Subcutaneous adipose tissue (tissue), 4 donors: ENCODE results near the gene MAPT. TPM values are rescaled to one million over a fixed set of nuclear protein-coding genes. Genes with fewer than 3 reads are reported as not detected.

Source experiments
- total RNA-seq, 4 donors: library from RNA; depleted of rRNA; stranded (reverse); fragments of >200 nt; gene quantifications; one replicate each; pipeline ENCODE4 v1.1.0, GENCODE V29; 2016
- TF ChIP-seq, protein P1 (sequence below): fragments of 450-650 bp; IDR thresholded peaks from one replicate; pipeline ENCODE4 v1.5.1; 2016; ENCODE audit warnings: low read depth, mild to moderate bottlenecking, control low read depth, antibody characterized with exemption, moderate library complexity

Gene MAPT
- total RNA-seq, 4 donors from 2014 or later = 5.3 to 21.3 (median 9.4) TPM

DNA sequence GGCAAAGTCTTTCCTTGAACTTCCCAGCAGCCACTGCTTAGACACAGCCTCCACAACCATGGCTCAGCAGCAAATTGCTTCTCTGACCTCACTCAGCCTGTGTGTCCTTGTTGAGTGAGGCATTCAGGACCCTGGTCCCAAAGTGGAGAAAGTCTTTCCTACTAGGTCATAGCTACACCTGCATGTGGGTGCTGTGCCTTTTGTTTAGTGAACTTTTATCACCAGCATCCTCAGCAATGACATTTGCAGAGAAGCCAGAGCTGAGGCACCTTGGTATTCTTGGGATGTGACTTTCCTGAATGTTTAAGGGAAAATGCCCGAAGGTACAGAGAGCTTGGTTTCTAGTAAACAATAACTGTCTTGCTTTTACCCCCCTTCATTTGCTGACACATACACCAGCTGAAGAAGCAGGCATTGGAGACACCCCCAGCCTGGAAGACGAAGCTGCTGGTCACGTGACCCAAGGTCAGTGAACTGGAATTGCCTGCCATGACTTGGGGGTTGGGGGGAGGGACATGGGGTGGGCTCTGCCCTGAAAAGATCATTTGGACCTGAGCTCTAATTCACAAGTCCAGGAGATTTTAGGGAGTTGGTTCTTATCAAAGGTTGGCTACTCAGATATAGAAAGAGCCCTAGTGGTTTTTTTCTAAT is 83.7 kb downstream of the MAPT start:
- TF ChIP-seq, protein P1, sequence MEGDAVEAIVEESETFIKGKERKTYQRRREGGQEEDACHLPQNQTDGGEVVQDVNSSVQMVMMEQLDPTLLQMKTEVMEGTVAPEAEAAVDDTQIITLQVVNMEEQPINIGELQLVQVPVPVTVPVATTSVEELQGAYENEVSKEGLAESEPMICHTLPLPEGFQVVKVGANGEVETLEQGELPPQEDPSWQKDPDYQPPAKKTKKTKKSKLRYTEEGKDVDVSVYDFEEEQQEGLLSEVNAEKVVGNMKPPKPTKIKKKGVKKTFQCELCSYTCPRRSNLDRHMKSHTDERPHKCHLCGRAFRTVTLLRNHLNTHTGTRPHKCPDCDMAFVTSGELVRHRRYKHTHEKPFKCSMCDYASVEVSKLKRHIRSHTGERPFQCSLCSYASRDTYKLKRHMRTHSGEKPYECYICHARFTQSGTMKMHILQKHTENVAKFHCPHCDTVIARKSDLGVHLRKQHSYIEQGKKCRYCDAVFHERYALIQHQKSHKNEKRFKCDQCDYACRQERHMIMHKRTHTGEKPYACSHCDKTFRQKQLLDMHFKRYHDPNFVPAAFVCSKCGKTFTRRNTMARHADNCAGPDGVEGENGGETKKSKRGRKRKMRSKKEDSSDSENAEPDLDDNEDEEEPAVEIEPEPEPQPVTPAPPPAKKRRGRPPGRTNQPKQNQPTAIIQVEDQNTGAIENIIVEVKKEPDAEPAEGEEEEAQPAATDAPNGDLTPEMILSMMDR = no peak

DNA sequence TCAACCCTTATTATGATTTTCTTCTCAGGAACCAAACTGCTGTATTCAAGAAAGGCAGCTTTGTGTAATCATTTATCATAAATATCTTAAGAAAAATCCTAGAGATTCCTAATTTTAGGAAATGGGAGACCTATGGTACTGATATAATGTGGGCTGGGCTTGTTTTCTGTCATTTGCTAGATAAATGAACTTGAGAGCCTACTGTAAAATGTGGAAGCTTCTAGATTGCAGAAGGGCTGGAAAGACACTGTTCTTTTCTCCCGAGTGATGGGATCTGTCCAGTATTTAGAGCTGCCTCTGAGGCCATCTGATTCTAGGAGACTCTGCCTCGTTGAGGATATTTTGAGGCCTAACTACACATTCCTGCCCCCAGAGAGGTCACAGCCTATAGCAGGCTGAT is 84.8 kb downstream of the MAPT start:
- TF ChIP-seq, protein P1 = no peak

DNA sequence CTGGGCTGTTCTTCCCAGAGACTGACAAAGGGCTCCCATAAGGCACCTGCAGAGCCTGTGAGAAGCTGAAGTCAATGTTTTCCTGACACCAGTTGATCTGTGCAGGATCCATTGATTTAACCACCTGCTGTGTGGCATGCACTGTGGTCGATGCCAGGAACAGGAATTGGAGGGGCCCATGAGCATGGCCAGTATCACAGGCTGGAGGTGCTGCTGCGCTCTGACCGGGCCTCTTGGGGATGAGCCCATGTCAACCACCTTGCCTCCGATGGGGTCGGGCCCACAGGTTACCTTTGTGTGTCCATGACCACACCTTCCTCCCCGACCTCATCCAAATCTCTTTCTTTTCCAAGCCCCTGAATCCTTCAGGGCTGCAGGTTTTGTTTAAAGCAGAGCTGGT is 86.5 kb downstream of the MAPT start:
- TF ChIP-seq, protein P1 = no peak

DNA sequence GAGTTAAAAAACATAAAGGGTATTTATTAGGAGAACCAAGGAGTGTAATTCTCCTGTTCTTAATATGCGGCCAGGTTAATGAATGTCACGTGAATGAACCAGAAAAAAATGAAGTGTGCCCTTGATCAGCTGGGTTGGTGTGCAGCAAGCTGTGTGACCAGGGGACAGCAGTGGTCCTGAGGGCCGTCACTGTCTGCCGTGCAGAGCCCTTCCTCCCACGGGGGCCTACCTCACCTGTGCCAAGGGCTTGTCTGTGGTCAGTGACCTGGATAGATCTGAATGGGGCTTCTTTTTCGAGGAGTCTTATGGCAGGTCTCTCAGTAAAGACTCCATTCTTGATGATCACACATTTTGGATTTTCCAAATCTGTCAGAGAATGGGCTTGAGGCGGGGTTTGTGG is 87.0 kb downstream of the MAPT start:
- TF ChIP-seq, protein P1 = no peak

DNA sequence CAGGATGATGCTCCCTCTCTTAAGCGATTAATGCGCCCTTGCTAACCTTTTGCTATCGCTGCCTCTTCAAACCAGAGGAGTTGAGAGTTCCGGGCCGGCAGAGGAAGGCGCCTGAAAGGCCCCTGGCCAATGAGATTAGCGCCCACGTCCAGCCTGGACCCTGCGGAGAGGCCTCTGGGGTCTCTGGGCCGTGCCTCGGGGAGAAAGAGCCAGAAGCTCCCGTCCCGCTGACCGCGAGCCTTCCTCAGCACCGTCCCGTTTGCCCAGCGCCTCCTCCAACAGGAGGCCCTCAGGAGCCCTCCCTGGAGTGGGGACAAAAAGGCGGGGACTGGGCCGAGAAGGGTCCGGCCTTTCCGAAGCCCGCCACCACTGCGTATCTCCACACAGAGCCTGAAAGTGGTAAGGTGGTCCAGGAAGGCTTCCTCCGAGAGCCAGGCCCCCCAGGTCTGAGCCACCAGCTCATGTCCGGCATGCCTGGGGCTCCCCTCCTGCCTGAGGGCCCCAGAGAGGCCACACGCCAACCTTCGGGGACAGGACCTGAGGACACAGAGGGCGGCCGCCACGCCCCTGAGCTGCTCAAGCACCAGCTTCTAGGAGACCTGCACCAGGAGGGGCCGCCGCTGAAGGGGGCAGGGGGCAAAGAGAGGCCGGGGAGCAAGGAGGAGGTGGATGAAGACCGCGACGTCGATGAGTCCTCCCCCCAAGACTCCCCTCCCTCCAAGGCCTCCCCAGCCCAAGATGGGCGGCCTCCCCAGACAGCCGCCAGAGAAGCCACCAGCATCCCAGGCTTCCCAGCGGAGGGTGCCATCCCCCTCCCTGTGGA is 88.6 kb downstream of the MAPT start:
- TF ChIP-seq, protein P1 = no peak

DNA sequence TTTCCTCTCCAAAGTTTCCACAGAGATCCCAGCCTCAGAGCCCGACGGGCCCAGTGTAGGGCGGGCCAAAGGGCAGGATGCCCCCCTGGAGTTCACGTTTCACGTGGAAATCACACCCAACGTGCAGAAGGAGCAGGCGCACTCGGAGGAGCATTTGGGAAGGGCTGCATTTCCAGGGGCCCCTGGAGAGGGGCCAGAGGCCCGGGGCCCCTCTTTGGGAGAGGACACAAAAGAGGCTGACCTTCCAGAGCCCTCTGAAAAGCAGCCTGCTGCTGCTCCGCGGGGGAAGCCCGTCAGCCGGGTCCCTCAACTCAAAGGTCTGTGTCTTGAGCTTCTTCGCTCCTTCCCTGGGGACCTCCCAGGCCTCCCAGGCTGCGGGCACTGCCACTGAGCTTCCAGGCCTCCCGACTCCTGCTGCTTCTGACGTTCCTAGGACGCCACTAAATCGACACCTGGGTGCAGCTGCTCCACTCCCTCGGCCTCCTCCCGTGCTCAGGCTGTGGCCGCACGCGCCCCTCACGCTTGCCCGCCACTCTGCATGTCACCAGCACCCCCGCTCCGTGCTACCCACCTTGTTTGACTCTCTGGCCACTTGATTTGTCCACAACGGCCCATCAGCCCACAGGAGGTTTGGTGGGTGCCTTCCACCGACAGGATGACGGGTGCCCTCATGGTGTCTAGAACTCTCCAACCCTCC is 89.4 kb downstream of the MAPT start:
- TF ChIP-seq, protein P1 = no peak

DNA sequence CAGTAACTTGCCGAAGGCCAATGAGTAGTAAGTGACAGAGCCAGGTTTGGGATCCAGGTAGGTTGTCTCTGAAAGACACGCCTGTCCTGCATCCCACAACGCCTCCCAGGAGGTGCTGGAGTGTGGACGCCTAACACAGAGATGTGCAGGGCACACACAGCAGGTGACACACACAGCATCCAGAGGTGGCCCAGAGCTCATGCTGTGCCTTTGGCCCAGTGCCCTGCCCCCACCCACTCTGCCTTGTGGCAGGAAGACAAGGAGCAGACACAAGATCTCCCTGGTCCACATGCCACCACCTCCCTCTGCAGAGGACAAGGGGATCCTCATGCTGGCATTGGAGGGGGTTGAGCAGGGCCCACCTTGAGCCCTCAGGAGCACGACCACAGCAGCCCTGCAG is 90.0 kb downstream of the MAPT start:
- TF ChIP-seq, protein P1 = no peak
